ENCODE measurements around the gene MOCOS.

The MOCOS gene

GRCh38 chr18:36307513-36307912 lies 120.2 kb downstream of the MOCOS start:
- DNase-seq: no peak

GRCh38 chr18:36308711-36309435 lies 121.6 kb downstream of the MOCOS start:
- DNase-seq: no peak

DNA sequence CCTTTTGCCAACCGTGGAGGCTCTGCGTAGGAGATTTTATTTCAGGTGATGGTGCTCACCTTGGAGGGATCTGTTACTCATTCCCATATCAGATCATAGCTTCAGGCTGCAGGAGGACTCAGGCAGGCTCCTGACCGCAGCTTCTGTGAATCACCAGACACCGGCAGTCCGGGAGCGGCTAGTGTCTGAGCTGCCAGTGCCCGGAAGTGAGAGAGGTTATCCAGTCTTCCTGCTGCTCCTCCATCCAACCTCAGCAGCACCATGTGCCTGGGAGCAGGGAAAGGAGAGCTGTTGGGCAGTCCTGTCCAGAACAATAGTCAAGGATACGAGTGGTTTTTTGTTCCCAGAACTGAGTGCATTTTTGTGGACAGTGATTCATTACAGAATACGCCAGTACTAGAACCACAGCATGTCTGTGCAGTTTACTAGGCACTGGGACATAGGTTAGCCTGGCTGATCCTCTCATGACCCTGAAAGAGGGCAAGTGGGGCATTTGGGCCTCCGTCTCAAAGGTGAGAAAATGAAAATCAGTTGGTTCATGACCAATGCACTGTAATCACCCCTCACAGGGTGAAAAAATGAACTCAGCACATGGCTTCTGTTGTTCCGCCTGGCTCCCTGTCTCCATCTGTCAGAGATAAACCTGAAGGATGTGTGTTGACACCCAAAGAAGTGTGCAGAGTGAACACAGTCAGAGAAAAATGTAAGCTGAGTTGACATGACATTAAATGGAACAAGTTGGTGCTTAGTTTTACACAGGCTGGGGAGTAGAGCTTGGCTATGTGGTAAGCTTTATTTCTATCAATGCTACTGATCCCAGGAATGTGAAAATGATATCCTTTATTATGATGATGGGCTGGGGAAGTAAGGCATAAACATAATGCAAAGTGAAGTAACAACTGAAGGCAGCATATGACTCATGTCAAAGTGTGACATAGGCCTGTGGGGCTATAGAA lies 122.4 kb downstream of the MOCOS start:
- DNase-seq: no peak

- DNase-seq: no peak
Observed at GRCh38 chr18:36311026-36311570, 123.8 kb downstream of the MOCOS start.

DNA sequence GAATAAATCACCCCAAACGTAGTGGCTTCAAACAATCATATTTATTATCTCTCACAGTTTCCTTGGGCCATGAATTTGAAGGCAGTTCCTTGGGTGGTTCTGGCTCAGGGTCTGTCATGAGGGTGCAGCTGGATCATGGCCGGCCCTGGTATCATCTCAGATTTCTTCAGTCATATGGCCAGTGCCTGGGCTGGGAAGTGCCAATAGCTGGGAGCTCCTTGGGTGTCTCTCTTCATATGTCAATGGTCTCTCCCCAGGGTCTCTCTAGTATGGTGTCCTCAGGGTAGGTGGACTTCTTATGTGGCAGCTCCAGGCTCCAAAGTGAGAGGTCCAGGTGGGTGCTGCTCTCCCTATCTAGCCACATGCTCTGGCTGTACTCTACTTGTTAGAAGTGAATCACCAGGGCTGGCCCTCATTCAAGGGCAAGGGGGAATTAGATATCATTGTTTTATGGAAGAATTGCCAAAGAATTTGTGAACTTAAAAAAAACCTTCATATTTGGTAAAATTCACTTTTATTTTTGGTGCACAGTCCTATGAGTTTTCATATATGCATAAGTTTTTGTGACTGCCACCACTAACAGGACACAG lies 125.6 kb downstream of the MOCOS start:
- no peak for DNase-seq

DNA sequence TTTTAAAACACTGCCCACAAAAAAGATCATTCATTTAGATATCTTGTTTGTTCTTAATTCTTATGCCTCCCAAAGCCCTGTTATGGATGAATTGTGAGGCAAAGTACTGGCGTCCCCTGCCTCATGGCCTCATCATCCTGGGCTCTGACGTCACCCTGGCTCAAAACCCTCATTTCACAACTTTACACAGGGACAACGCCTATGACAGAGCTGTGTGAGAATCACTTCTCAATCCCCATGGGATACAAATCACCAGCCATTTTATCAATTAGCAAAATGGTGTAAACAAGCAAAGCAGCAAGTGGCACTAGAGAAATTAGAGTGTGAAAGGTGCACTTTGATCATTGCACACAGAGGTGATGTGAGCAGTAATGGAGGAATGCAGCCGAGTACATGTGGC lies 126.8 kb downstream of the MOCOS start:
- DNase-seq: no peak

GRCh38 chr18:36314754-36315153 lies 127.5 kb downstream of the MOCOS start:
- DNase-seq: peak; percentile 1

DNA sequence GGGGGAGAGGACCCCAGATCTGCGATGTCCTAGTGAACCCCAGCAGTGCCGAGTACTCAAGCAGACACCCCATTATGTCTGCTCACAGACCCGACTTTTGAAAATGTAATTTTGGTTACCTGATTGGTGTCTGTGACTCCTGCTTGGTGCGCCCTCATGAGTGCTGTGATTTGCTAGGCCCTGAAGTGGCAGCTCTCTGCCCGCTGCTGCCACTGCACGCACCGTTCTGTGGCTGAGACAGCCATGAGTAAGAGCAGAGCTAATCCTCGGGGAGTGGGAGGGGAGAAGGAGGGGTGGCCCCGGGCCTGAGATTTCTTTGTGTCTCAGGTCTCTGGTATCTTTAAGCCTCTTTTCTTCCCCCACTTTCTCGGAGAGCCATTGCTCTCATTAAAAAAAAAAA lies 128.4 kb downstream of the MOCOS start:
- DNase-seq: no peak

GRCh38 chr18:36316246-36316645 lies 128.9 kb downstream of the MOCOS start:
- DNase-seq: no peak

Measured in activated CD8-positive, alpha-beta memory T cell treated with anti-CD3 and anti-CD28 coated beads for 24 hours (primary cell).